GM12878 (cell line): Measurements from ENCODE around the gene LRP4. TPM values are rescaled to one million over a fixed set of nuclear protein-coding genes. Genes with fewer than 3 reads are reported as not detected.
A peak's percentile ranks its signal among the peaks of the same experiment; 100 is the strongest.

Experiments used
- ATAC-seq: fragments of 200-7000 bp; cut with Tn5 transposase; 3 replicates; pipeline ENCODE4 v1.9.1; 2020; ENCODE audit warnings: mild to moderate bottlenecking, moderate library complexity
- BruUV-seq: library from RNA; stranded (reverse); fragments of 400-500 nt; replicated peaks from 2 replicates; lab custom pipeline; 2021; lab: Mats Ljungman, UMichigan
- CTCF ChIA-PET: fragments of 300-600 bp; sonication (Branson Sonifier 250); formaldehyde crosslinking; extraction: SDS; loops from one replicate; lab custom pipeline; 2021; ENCODE audit warnings: inconsistent platforms; lab: Yijun Ruan, JAX
- POLR2A ChIA-PET: fragments of 350-600 bp; formaldehyde crosslinking; extraction: SDS; loops from one replicate; lab custom pipeline; 2021; ENCODE audit warnings: inconsistent platforms; lab: Charles Lee
- RAD21 ChIA-PET: fragments of 300-600 bp; sonication (Branson Sonifier 250); formaldehyde crosslinking; loops from one replicate; lab custom pipeline; 2023; ENCODE audit warnings: antibody characterized with exemption; ENCODE audit not compliant: unreplicated experiment; lab: Charles Lee
- SMC1A ChIA-PET: fragments of 300-600 bp; sonication (Branson Sonifier 250); formaldehyde crosslinking; loops from one replicate; lab custom pipeline; 2023; ENCODE audit not compliant: unreplicated experiment, uncharacterized antibody; lab: Charles Lee
- DNase-seq: peaks from one replicate; pipeline ENCODE4 v3.0.0-alpha.2; 2011; ENCODE audit warnings: low read depth, low spot score
- FAIRE-seq: peaks from 3 replicates; lab custom pipeline; 2011; peaks lifted over from hg19 to GRCh38; lab: Jason Lieb, UNC
- H2AFZ ChIP-seq: 2 replicates; pipeline ENCODE4 v1.6.0; 2011; ENCODE audit warnings: low read depth, low read length, control low read depth; ENCODE audit not compliant: control insufficient read depth
- H3K27ac ChIP-seq: 2 replicates; pipeline ENCODE4 v1.5.1; 2011; ENCODE audit warnings: control low read depth; ENCODE audit not compliant: control insufficient read depth, insufficient read depth
- H3K27me3 ChIP-seq, 2 experiments: replicated peaks in 1 of 2; 2 replicates each; pipeline versions ENCODE4 v1.6.0 to v1.6.1; 2011; ENCODE audit warnings: low read length in 1 of 2; ENCODE audit not compliant: control insufficient read depth in 2 of 2, insufficient read depth in 2 of 2
- H3K36me3 ChIP-seq, 2 experiments: 2 replicates each; pipeline ENCODE4 v1.5.1; 2011; ENCODE audit warnings: low read length in 1 of 2; ENCODE audit not compliant: control insufficient read depth in 2 of 2, insufficient read depth in 2 of 2
- H3K4me1 ChIP-seq: 2 replicates; pipeline ENCODE4 v1.6.1; 2011; ENCODE audit warnings: mild to moderate bottlenecking, low read length, moderate library complexity, mixed read lengths; ENCODE audit not compliant: control insufficient read depth, insufficient read depth
- H3K4me2 ChIP-seq: 2 replicates; pipeline ENCODE4 v1.6.0; 2011; ENCODE audit warnings: control low read depth; ENCODE audit not compliant: control insufficient read depth, insufficient read depth
- H3K4me3 ChIP-seq: fragments of 200-600 bp; sonication (generic); 2 replicates; pipeline ENCODE4 v1.5.1; 2016
- H3K79me2 ChIP-seq: 2 replicates; pipeline ENCODE4 v1.6.0; 2011; ENCODE audit warnings: low read length; ENCODE audit not compliant: control insufficient read depth, insufficient read depth
- H3K9ac ChIP-seq: 2 replicates; pipeline ENCODE4 v1.8.0; 2011; ENCODE audit warnings: low read length, control low read depth, mixed read lengths; ENCODE audit not compliant: control insufficient read depth, insufficient read depth
- H3K9me3 ChIP-seq: replicated peaks from 3 replicates; pipeline ENCODE4 v1.5.1; 2011; ENCODE audit warnings: mild to moderate bottlenecking, low read length; ENCODE audit not compliant: control insufficient read depth, insufficient read depth
- H4K20me1 ChIP-seq: 2 replicates; pipeline ENCODE4 v1.6.0; 2011; ENCODE audit not compliant: control insufficient read depth, insufficient read depth
- BACH1 ChIP-seq: fragments of 450-650 bp; IDR thresholded peaks from 2 replicates; pipeline ENCODE4 v1.6.1; 2017; ENCODE audit warnings: mild to moderate bottlenecking, borderline replicate concordance
- CHD2 ChIP-seq: IDR thresholded peaks from 2 replicates; pipeline ENCODE4 v1.6.1; 2011; ENCODE audit warnings: low read depth, low read length, improper control_type of control experiment, borderline replicate concordance
- CREB1 ChIP-seq: IDR thresholded peaks from 2 replicates; pipeline ENCODE4 v1.6.1; 2012; ENCODE audit warnings: low read depth, mild to moderate bottlenecking, inconsistent platforms
- HCFC1 ChIP-seq: fragments of 150-350 bp; IDR thresholded peaks from 2 replicates; pipeline ENCODE4 v1.6.1; 2014; ENCODE audit warnings: low read length
- KLF5 ChIP-seq: fragments of 450-650 bp; IDR thresholded peaks from 2 replicates; pipeline ENCODE4 v1.6.1; 2014; ENCODE audit warnings: mild to moderate bottlenecking; ENCODE audit not compliant: partially characterized antibody
- MTA2 ChIP-seq: fragments of 450-650 bp; IDR thresholded peaks from 2 replicates; pipeline ENCODE4 v1.6.1; 2016; ENCODE audit warnings: low read depth, mild to moderate bottlenecking, moderate library complexity
- NFYB ChIP-seq: IDR thresholded peaks from 2 replicates; pipeline ENCODE4 v1.6.1; 2011; ENCODE audit warnings: low read depth, mild to moderate bottlenecking, low read length, improper control_type of control experiment, moderate library complexity; ENCODE audit not compliant: insufficient read depth
- NRF1 ChIP-seq: conservative IDR thresholded peaks from 2 replicates; pipeline ENCODE4 v1.6.1; 2011; ENCODE audit warnings: mild to moderate bottlenecking, low read depth, low read length, improper control_type of control experiment
- SIX5 ChIP-seq: IDR thresholded peaks from 2 replicates; pipeline ENCODE4 v1.6.1; 2011; ENCODE audit warnings: mild to moderate bottlenecking, low read depth, low read length, moderate library complexity; ENCODE audit not compliant: severe bottlenecking
- SREBF2 ChIP-seq: IDR thresholded peaks from 2 replicates; pipeline ENCODE4 v1.6.1; 2012; ENCODE audit warnings: mild to moderate bottlenecking, low read length
- ZNF207 ChIP-seq: fragments of 450-650 bp; IDR thresholded peaks from 2 replicates; pipeline ENCODE4 v1.6.1; 2014; ENCODE audit warnings: antibody characterized with exemption, mild to moderate bottlenecking, borderline replicate concordance
- WGBS: methylation state at CpG from one replicate; pipeline ENCODE4 v1.1.6; 2016; ENCODE audit warnings: low lambda C conversion rate; ENCODE audit not compliant: insufficient replicate concordance, insufficient coverage; ENCODE audit errors: missing lambda C conversion rate; 5-methylcytosine and 5-hydroxymethylcytosine counted together
- in situ Hi-C: fragments of 300-500 bp; cut with MboI; formaldehyde crosslinking; loops from 9 replicates; pipeline ENCODE4 v1.14.3; 2018; ENCODE audit warnings: mixed read lengths
- intact Hi-C: fragments of 100-400 bp; cut with micrococcal nuclease; formaldehyde crosslinking; loops from one replicate; pipeline ENCODE4 v1.14.2; 2022; ENCODE audit not compliant: unreplicated experiment
- polyA plus RNA-seq, 11 experiments: library from polyadenylated mRNA; depleted of rRNA in 4 of 11; unstranded in 6 of 11; stranded (reverse) in 5 of 11; fragments of >200 nt; fragmentation: Nextera tagmentation in 4 of 11; fragmentation: Illumina TruSeq in 1 of 11; extraction: Ambion mirVana in 4 of 11; extraction: Trizol in 1 of 11; gene quantifications; 1 replicate in 1 of 11; 2 replicates in 10 of 11; pipeline versions ENCODE4 v1.2.1 to v1.2.3, GENCODE V29; 2011 to 2016; ENCODE audit warnings: inconsistent platforms in 2 of 11, missing spikeins in 2 of 11, low read depth in 1 of 11
- total RNA-seq, 4 experiments: library from RNA; depleted of rRNA in 3 of 4; stranded (reverse); fragments of >200 nt in 3 of 4; fragmentation: Illumina TruSeq in 1 of 4; extraction: Trizol in 1 of 4; gene quantifications; 2 replicates each; pipeline versions ENCODE4 v1.2.1 to v1.2.3, GENCODE V29; 2013 to 2021
- TF ChIP-seq, protein P1 (sequence below): IDR thresholded peaks from 2 replicates; pipeline ENCODE4 v1.6.1; 2012; ENCODE audit warnings: low read length, inconsistent platforms
- TF ChIP-seq, protein P2 (sequence below), 3 experiments: IDR thresholded peaks in 2 of 3; conservative IDR thresholded peaks in 1 of 3; 2 replicates each; pipeline ENCODE4 v1.5.1; 2011; ENCODE audit warnings: low read depth in 3 of 3, low read length in 3 of 3, mild to moderate bottlenecking in 3 of 3, control low read depth in 2 of 3, moderate library complexity in 2 of 3, inconsistent platforms in 1 of 3, mixed read lengths in 1 of 3; ENCODE audit not compliant: control insufficient read depth in 2 of 3, insufficient read depth in 1 of 3; ENCODE audit errors: extremely low read depth in 1 of 3
- TF ChIP-seq, protein P3 (sequence below): fragments of 450-650 bp; IDR thresholded peaks from 2 replicates; pipeline ENCODE4 v1.6.1; 2017; ENCODE audit warnings: low read depth, mild to moderate bottlenecking, moderate library complexity
- TF ChIP-seq, protein P4 (sequence below): fragments of 450-650 bp; conservative IDR thresholded peaks from 2 replicates; pipeline ENCODE4 v1.6.1; 2017; ENCODE audit warnings: mild to moderate bottlenecking, moderate library complexity

The LRP4 gene
- total and polyA plus RNA-seq, 10 of the 15 experiments (the other 5 are each of a cell fraction or from before 2014, with no cell fraction given): under 0.01 to 0.06 (median 0.03) TPM; not detected in 6

DNA sequence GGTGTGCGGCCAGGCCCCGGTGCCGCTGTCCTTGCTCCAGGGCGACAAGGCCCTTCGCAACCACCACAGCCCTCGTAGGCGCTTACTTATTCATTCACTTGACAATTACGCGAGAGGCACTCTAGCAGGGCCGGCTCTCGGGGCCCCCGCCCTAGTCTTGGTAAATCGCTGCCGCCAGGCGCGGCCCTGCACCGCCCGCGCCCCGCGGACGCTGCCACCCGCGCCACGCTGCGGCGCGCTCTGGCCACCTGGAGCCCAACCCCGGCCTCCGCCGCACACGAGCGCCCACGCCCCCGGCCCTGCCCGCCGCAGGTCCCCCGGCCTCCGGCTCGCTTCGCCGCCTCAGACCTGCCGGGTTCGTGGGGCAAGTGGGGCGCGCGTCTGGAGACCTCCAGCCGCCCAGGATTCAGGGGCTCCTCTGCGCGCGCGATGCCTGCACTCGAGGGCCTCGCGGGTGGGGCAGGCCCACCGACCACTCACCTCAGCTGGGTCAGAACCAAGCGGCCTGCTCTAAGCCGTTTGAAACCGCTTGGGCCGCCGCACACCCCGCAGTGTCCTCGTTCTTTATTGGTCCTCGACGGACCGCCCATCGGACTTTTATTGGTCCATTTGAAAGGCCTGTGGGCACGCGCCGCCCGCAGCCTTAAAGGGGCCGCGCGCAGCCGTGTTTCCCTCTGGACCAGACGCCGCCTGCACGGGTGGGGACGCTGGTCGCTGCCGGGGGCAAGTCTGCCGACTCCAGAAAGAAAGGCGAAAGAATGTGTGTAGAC, 72.4 kb downstream of the LRP4 start, which contains the start of gene CKAP5:
Gene CKAP5, minus strand, starts transcription at position 541 of the 770 bp plus-strand sequence. CDS start 25,049 bp downstream, outside the sequence.
- Histone ChIP-seq H3K4me3 (peak within 1 kb of the TSS; percentile 97), H3K27me3 (no peaks in the 10 kb centered on the region), H3K9me3 (no peaks in the 10 kb centered on the region), H4K20me1 (no peaks in the 10 kb centered on the region), H3K9ac (peak within 1 kb of the TSS; percentile 90), H2AFZ (peak within 1 kb of the TSS; percentile 95), H3K79me2 (peaks cover 52% of the 10 kb centered on the region), H3K27ac (peak within 1 kb of the TSS; percentile 53), H3K4me2 (peak within 1 kb of the TSS; percentile 93), H3K36me3 (no peaks in the 10 kb centered on the region), H3K4me1 (no peaks in the 10 kb centered on the region; the same call in 1 of the 2 replicates)
- ATAC-seq (peak; percentile 98), DNase-seq (peak; percentile 56), FAIRE-seq (no peak)
- BruUV-seq: no TSS peak
- POLR2A ChIA-PET: interaction anchor here (0.5 to 0.8 kb wide), 2 partner anchors 858 to 908 kb away, joined by 3 read pairs; no protein-coding TSS in a partner anchor
- SMC1A ChIA-PET: interaction anchor here (0.7 kb wide), 2 partner anchors 20 to 70 kb away, joined by 3 read pairs; no protein-coding TSS in a partner anchor
- WGBS: under 1% methylated on average over 76 of the region's 83 CpGs
- RAD21 ChIA-PET: interaction anchor here (0.9 to 1.4 kb wide), 2 partner anchors 10 to 20 kb away, joined by 3 read pairs; no protein-coding TSS in a partner anchor
- CTCF ChIA-PET: interaction anchor here (0.8 to 1.4 kb wide), 3 partner anchors 15 to 307 kb away, joined by 3 to 5 read pairs (median 3); no protein-coding TSS in a partner anchor
- in situ Hi-C loops (no loop called here), intact Hi-C loops (loop anchor here (2.0 kb wide), 1 partner anchor 19 kb away; no protein-coding TSS in a partner anchor)
- TF ChIP-seq, protein P1, sequence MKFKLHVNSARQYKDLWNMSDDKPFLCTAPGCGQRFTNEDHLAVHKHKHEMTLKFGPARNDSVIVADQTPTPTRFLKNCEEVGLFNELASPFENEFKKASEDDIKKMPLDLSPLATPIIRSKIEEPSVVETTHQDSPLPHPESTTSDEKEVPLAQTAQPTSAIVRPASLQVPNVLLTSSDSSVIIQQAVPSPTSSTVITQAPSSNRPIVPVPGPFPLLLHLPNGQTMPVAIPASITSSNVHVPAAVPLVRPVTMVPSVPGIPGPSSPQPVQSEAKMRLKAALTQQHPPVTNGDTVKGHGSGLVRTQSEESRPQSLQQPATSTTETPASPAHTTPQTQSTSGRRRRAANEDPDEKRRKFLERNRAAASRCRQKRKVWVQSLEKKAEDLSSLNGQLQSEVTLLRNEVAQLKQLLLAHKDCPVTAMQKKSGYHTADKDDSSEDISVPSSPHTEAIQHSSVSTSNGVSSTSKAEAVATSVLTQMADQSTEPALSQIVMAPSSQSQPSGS: no peak
- TF ChIP-seq SREBF2: no peak
- TF ChIP-seq NRF1: peak; percentile 14; the same call in 1 of the 2 replicates
- TF ChIP-seq KLF5: peak; percentile 52
- TF ChIP-seq MTA2: no peak
- TF ChIP-seq, protein P2, sequence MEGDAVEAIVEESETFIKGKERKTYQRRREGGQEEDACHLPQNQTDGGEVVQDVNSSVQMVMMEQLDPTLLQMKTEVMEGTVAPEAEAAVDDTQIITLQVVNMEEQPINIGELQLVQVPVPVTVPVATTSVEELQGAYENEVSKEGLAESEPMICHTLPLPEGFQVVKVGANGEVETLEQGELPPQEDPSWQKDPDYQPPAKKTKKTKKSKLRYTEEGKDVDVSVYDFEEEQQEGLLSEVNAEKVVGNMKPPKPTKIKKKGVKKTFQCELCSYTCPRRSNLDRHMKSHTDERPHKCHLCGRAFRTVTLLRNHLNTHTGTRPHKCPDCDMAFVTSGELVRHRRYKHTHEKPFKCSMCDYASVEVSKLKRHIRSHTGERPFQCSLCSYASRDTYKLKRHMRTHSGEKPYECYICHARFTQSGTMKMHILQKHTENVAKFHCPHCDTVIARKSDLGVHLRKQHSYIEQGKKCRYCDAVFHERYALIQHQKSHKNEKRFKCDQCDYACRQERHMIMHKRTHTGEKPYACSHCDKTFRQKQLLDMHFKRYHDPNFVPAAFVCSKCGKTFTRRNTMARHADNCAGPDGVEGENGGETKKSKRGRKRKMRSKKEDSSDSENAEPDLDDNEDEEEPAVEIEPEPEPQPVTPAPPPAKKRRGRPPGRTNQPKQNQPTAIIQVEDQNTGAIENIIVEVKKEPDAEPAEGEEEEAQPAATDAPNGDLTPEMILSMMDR (IDR thresholded peaks at IDR 0.05 in 2 of 3, conservative IDR thresholded peaks at IDR 0.05 in 1 of 3; ENCODE audit: control insufficient read depth in 2 of 3, extremely low read depth in 1 of 3, insufficient read depth in 1 of 3, low read depth in 3 of 3, low read length in 3 of 3): no peak
- TF ChIP-seq ZNF207: peak; percentile 49; the same call in 1 of the 2 replicates
- peak; percentile 60; the same call in 1 of the 2 replicates for TF ChIP-seq CREB1
- TF ChIP-seq SIX5: peak; percentile 46
- TF ChIP-seq, protein P3, sequence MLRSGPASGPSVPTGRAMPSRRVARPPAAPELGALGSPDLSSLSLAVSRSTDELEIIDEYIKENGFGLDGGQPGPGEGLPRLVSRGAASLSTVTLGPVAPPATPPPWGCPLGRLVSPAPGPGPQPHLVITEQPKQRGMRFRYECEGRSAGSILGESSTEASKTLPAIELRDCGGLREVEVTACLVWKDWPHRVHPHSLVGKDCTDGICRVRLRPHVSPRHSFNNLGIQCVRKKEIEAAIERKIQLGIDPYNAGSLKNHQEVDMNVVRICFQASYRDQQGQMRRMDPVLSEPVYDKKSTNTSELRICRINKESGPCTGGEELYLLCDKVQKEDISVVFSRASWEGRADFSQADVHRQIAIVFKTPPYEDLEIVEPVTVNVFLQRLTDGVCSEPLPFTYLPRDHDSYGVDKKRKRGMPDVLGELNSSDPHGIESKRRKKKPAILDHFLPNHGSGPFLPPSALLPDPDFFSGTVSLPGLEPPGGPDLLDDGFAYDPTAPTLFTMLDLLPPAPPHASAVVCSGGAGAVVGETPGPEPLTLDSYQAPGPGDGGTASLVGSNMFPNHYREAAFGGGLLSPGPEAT: peak; percentile 92
- peak; percentile 93 for TF ChIP-seq CHD2
- TF ChIP-seq, protein P4, sequence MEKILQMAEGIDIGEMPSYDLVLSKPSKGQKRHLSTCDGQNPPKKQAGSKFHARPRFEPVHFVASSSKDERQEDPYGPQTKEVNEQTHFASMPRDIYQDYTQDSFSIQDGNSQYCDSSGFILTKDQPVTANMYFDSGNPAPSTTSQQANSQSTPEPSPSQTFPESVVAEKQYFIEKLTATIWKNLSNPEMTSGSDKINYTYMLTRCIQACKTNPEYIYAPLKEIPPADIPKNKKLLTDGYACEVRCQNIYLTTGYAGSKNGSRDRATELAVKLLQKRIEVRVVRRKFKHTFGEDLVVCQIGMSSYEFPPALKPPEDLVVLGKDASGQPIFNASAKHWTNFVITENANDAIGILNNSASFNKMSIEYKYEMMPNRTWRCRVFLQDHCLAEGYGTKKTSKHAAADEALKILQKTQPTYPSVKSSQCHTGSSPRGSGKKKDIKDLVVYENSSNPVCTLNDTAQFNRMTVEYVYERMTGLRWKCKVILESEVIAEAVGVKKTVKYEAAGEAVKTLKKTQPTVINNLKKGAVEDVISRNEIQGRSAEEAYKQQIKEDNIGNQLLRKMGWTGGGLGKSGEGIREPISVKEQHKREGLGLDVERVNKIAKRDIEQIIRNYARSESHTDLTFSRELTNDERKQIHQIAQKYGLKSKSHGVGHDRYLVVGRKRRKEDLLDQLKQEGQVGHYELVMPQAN: peak; percentile 93
- peak; percentile 48 for TF ChIP-seq HCFC1
- peak; percentile 98 for TF ChIP-seq NFYB
- peak; percentile 70; the same call in 1 of the 2 replicates for TF ChIP-seq BACH1
